Measurements from ENCODE around the gene BBS2. TPM values are rescaled to one million over a fixed set of nuclear protein-coding genes. Genes with fewer than 3 reads are reported as not detected.
"Not testable (repeated sequence)": the region's sequence is repeated elsewhere in the genome, so short reads cannot be mapped to it uniquely, and the experiment has no call there.

BBS2 gene
- total and polyA plus RNA-seq, 2 experiments from 2014 or later = 32.8 to 50.4 TPM

DNA sequence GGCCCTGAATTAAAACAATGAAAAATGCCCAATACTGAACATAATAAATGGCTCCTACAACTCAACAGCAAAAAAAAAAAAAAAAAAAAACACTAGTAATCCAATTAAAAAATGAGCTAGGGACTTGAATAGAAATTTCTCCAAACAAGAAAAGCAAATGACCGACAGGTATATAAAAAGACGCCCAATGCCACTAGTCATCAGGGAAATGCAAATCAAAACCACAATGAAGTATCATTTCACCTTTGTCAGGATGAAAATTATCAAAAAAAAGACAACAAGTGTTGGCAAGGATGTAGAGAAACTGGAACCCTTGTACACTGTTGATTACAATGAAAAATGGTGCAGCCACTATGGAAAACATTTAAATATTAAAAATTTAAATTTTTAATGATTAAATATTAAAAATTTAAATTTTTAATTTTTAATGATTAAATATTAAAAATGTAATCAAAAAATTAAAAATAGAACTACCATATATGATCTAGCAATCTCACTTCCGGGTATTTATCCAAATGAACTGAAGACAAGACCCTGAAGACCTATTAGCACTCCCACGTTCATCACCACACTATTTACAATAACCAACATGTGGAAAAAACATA lies 28.1 kb downstream of the BBS2 start:
- no peaks in the 10 kb centered on the region for H3K27me3 ChIP-seq
- no peak for DNase-seq (ENCODE audit: low read depth in 1 of 2, low spot score in 1 of 2)
- no peaks in the 10 kb centered on the region for H3K9me3 ChIP-seq (ENCODE audit: low read depth)
- TF ChIP-seq, protein P1, sequence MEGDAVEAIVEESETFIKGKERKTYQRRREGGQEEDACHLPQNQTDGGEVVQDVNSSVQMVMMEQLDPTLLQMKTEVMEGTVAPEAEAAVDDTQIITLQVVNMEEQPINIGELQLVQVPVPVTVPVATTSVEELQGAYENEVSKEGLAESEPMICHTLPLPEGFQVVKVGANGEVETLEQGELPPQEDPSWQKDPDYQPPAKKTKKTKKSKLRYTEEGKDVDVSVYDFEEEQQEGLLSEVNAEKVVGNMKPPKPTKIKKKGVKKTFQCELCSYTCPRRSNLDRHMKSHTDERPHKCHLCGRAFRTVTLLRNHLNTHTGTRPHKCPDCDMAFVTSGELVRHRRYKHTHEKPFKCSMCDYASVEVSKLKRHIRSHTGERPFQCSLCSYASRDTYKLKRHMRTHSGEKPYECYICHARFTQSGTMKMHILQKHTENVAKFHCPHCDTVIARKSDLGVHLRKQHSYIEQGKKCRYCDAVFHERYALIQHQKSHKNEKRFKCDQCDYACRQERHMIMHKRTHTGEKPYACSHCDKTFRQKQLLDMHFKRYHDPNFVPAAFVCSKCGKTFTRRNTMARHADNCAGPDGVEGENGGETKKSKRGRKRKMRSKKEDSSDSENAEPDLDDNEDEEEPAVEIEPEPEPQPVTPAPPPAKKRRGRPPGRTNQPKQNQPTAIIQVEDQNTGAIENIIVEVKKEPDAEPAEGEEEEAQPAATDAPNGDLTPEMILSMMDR (IDR thresholded peaks at IDR 0.05; ENCODE audit: low read depth, low read length) = no peak
- H3K27ac ChIP-seq = no peak overlapping the region
- no peak overlapping the region for H3K4me3 ChIP-seq
- H3K36me3 ChIP-seq = peaks cover 16% of the 10 kb centered on the region
- no peaks in the 10 kb centered on the region for H3K4me1 ChIP-seq (ENCODE audit: low read depth)

DNA sequence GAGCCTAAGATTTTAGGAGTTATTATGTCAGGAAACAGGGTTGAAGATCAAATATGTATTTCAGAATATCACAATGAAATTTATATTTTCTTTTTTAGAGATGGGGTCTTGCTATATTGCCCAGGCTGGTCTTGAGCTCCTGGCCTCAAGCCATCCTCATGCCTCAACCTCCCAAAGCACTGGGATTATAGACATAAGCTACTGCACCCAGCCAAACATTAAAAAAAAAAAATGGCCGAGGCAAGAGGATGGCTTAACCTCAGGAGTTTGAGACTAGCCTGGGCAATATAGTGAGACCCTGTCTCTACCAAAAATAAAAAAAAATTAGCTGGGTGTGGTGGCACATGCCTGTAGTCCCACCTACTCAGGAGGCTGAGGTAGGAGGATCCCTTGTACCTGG lies 31.0 kb downstream of the BBS2 start:
- H3K4me1 ChIP-seq (ENCODE audit: low read depth); H3K27me3 ChIP-seq; DNase-seq (ENCODE audit: low read depth in 1 of 2, low spot score in 1 of 2); H3K4me3 ChIP-seq; H3K27ac ChIP-seq; H3K9me3 ChIP-seq (ENCODE audit: low read depth): not testable (repeated sequence)
- H3K36me3 ChIP-seq = peaks cover 13% of the 10 kb centered on the region

DNA sequence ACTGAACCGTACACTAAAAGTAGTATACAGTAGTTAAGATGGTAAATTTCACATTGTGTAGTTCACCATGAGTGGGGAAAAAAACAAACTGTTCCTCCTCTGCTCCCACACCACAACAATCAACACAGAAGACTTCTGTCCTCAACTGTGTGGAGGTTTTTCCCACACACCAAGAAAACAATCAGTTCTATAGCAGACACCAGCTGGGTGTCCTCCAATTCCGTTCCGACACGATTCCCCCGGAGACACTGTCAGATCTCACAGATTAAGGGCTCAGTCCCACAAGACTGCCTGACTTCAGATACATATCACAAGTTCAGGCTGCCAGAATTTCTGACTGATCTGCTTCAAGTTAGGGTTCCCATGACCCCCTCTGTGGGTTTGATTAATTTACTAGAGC lies 31.8 kb downstream of the BBS2 start:
- Histone ChIP-seq H3K9me3 (ENCODE audit: low read depth) (no peaks in the 10 kb centered on the region), H3K27ac (no peak overlapping the region), H3K4me1 (ENCODE audit: low read depth) (no peaks in the 10 kb centered on the region), H3K27me3 (no peaks in the 10 kb centered on the region), H3K4me3 (no peak overlapping the region), H3K36me3 (peaks cover 13% of the 10 kb centered on the region)
- no peak for DNase-seq (ENCODE audit: low read depth in 1 of 2, low spot score in 1 of 2)
- TF ChIP-seq, protein P1 (IDR thresholded peaks at IDR 0.05; ENCODE audit: low read depth, low read length) = no peak

DNA sequence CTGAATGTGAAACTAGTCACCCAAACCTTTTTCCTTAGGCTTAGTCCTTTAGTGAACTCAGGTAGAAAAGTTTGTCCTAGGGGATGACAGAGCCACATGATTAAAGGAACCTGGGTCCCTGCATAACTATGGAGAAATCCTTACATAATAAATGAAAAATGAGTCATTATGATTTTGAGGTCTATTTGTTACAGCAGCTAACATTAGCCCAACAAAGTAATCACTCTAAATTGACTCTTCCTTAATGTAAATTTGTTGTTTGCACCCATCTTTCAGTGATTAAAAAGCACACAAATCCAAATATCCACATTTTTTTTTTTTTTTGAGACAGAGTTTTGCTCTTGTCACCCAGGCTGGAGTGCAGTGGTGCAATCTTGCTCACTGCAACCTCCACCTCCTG lies 36.4 kb downstream of the BBS2 start:
- Histone ChIP-seq H3K27ac (no peak overlapping the region), H3K4me3 (no peak overlapping the region), H3K9me3 (ENCODE audit: low read depth) (no peaks in the 10 kb centered on the region), H3K36me3 (peaks cover 13% of the 10 kb centered on the region), H3K4me1 (ENCODE audit: low read depth) (no peaks in the 10 kb centered on the region), H3K27me3 (no peaks in the 10 kb centered on the region)
- TF ChIP-seq, protein P1 (IDR thresholded peaks at IDR 0.05; ENCODE audit: low read depth, low read length) = no peak
- DNase-seq (ENCODE audit: low read depth in 1 of 2, low spot score in 1 of 2) = no peak

DNA sequence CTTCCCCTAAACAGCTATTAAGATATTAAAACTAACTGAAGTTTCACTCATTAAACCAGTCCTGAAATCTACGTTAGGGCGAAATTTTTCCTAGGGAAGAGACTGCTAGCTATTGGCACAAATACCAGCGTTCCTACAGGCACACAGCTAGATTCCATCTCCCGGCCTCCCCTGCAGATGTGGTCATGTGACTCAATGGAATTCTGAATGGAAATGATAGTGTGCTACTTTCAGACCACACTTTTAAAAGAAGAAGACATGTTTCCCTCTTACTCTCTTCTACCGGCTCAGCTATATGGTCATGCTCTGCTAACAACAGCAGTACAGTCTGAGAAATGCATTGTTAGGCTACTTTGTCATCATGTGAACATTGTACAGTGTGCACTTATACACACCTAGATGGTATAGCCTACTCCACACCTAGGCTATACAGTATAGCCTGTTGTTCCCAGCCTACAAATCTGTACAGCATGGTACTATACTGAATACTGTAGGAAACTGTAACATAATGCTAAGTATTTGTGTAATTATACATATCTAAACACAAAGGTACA lies 37.1 kb downstream of the BBS2 start:
- no peak overlapping the region for H3K27ac ChIP-seq
- H3K9me3 ChIP-seq (ENCODE audit: low read depth) = no peaks in the 10 kb centered on the region
- H3K4me3 ChIP-seq = no peak overlapping the region
- TF ChIP-seq, protein P1 (IDR thresholded peaks at IDR 0.05; ENCODE audit: low read depth, low read length) = no peak
- no peak for DNase-seq (ENCODE audit: low read depth in 1 of 2, low spot score in 1 of 2)
- H3K27me3 ChIP-seq = no peaks in the 10 kb centered on the region
- no peaks in the 10 kb centered on the region for H3K4me1 ChIP-seq (ENCODE audit: low read depth)
- H3K36me3 ChIP-seq = peaks cover 17% of the 10 kb centered on the region

DNA sequence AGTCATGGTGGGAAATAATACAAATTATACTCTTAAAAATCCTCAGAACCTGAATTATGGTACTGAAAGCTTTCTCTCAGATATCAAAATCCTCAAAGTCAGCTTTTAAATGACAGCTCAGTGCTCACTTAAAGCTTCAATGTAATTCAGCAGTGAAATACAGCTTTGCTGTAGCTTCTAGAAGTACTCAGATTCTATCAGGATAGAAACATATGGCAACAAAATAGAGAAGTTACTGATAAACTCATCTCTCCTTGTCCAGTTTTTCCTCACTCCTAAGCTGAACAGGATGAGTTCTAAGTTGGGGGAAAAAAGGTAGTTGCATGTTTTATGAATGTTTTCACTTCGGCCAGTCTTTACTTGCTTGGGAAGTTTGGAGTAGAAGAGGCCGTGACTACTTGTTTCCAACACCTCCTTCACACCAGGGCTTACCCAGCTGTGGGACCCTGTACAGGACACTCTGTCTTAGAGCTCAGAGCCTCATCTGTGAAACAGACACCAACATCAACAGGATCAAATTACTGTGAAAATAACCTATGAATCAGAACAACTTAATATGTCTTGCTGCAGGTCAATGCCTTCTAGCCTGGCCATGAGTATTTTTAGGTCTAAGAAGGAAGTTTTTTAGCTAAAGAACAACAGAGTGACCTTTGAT lies 38.2 kb downstream of the BBS2 start:
- no peaks in the 10 kb centered on the region for H3K9me3 ChIP-seq (ENCODE audit: low read depth)
- peaks cover 17% of the 10 kb centered on the region for H3K36me3 ChIP-seq
- no peak overlapping the region for H3K4me3 ChIP-seq
- DNase-seq (ENCODE audit: low read depth in 1 of 2, low spot score in 1 of 2) = no peak
- H3K27ac ChIP-seq = no peak overlapping the region
- H3K4me1 ChIP-seq (ENCODE audit: low read depth) = no peaks in the 10 kb centered on the region
- TF ChIP-seq, protein P1 (IDR thresholded peaks at IDR 0.05; ENCODE audit: low read depth, low read length) = no peak
- H3K27me3 ChIP-seq = no peaks in the 10 kb centered on the region

Data from cardiac muscle cell (in vitro differentiated cells and primary cell).